NB4 (cell line): ENCODE measurements around the gene THRAP3.

ENCODE experiments used
- DNase-seq: peaks from one replicate; pipeline ENCODE4 v3.0.0; 2010; ENCODE audit warnings: low read depth
- H3K4me3 ChIP-seq: one replicate; pipeline ENCODE4 v1.5.1; 2011; ENCODE audit warnings: mild to moderate bottlenecking, low read depth, low read length, moderate library complexity
- MYC ChIP-seq: IDR thresholded peaks from 2 replicates; pipeline ENCODE4 v1.6.1; 2011; ENCODE audit warnings: low read depth, low read length
- POLR2A ChIP-seq: IDR thresholded peaks from 2 replicates; pipeline ENCODE4 v1.6.1; 2011; ENCODE audit warnings: mild to moderate bottlenecking; ENCODE audit not compliant: insufficient read length; ENCODE audit errors: extremely low read depth
- TF ChIP-seq, protein P1 (sequence below): IDR thresholded peaks from 2 replicates; pipeline ENCODE4 v1.6.1; 2011; ENCODE audit warnings: low read depth, low read length
- TF ChIP-seq, protein P2 (sequence below): IDR thresholded peaks from one replicate; pipeline ENCODE4 v1.5.1; 2012; ENCODE audit warnings: low read depth, low read length

The THRAP3 gene

DNA sequence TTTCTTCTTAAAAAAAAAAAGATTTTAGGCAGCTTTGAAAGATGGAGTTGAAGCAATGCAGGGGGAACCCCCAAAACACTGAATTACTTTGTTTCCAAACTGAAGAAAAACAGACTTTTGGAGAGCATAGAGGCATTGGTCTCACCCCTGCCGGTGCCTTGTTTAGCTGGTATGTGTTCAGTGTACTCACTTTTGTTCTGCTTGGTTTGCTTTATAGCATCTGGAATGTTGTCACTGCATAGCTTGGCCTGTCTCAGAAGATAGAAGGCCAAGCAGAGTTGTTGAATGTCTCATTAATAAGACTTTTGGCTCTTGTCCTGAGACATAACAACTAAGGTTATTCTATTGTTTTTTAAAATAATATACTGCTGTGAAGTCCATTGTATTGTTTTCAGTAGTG lies 6.9 kb downstream of the THRAP3 start:
- DNase-seq, result no peak
- TF ChIP-seq POLR2A (no peak), MYC (no peak)
- TF ChIP-seq, protein P1, sequence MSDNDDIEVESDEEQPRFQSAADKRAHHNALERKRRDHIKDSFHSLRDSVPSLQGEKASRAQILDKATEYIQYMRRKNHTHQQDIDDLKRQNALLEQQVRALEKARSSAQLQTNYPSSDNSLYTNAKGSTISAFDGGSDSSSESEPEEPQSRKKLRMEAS, result no peak
- TF ChIP-seq, protein P2, sequence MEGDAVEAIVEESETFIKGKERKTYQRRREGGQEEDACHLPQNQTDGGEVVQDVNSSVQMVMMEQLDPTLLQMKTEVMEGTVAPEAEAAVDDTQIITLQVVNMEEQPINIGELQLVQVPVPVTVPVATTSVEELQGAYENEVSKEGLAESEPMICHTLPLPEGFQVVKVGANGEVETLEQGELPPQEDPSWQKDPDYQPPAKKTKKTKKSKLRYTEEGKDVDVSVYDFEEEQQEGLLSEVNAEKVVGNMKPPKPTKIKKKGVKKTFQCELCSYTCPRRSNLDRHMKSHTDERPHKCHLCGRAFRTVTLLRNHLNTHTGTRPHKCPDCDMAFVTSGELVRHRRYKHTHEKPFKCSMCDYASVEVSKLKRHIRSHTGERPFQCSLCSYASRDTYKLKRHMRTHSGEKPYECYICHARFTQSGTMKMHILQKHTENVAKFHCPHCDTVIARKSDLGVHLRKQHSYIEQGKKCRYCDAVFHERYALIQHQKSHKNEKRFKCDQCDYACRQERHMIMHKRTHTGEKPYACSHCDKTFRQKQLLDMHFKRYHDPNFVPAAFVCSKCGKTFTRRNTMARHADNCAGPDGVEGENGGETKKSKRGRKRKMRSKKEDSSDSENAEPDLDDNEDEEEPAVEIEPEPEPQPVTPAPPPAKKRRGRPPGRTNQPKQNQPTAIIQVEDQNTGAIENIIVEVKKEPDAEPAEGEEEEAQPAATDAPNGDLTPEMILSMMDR, result no peak
- H3K4me3 ChIP-seq, result no peak overlapping the region

DNA sequence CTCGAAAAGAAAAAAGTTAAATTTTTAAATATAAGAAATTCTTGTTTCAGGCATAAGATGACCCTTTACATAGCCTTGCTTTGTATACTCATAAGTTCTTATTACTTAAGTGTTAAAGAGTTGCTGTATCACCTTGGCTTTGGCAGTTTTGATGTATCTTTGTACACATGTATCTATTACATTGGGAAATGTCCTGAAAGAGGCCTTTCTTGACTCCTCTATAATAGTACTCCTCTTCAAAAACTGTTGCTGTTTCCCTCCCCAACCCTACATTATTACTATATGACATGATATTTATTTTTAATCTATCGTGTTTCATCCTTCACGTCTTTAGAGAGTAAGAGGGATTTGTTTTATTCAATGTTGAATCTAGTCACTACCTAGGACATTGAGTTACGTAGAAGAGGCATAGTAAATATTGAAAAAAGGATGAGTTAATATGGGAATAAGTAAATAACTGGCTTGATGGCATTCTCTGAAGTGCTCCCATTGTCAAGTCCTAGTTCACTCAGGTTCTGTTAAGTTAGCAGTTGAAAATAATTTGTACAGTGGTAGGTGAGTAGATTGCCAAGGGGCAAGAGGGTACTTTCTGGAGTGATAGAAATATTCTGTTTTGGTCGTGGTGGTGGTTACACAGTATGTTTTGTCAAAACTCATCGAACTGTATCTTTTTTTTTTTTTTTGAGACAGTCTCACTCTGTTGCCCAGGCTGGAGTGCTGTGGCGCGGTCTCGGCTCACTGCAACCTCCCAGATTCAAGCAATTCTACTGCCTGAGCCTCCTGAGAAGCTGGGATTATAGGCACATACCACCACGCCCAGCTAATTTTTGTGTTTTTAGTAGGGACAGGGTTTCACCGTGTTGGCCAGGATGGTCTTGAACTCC lies 8.2 kb downstream of the THRAP3 start:
- H3K4me3 ChIP-seq, result no peak overlapping the region
- TF ChIP-seq POLR2A (no peak), MYC (no peak)
- TF ChIP-seq, protein P2, result no peak
- TF ChIP-seq, protein P1, result no peak
- DNase-seq, result no peak

DNA sequence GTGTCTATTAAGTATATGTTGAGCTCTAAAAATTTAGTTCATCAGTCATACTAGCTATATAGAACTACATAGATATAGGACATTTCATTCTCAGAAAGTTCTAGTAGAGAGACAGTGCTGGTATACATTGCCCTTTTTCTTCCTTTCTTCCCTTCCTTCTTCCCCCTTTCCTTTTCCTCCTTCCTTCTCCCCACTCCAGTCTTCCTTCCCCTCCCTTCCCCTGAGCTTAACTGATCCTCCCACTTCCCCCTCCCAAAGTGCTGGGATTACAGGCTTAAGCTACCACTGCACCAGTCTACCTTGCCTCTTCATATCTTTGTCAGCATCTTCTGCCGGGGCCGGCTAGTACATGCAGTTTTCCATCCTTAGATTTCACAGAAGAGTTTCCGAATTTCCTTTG lies 12.1 kb downstream of the THRAP3 start:
- TF ChIP-seq POLR2A, result no peak
- TF ChIP-seq, protein P2, result no peak
- TF ChIP-seq MYC, result no peak
- TF ChIP-seq, protein P1, result no peak
- no peak overlapping the region for H3K4me3 ChIP-seq
- no peak for DNase-seq

DNA sequence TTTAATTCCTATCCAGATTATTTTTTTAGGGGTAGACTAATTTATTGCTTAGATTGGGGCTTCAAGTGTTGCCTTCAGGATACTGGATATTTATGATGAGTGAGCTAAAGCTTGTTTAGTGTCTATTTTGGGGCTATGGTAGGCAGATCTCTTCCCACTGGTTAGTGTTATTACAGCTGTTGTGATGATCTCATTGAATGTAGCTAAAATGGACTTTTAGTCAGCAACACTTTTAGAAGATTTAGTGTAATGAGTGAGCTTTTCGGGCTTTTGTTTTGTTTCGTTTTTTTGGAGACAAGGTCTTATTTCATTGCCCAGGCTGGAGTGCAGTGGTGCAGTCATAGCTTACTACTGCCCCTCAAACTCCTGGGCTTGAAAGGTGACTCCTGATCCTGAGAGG lies 14.2 kb downstream of the THRAP3 start:
- no peak for DNase-seq
- TF ChIP-seq MYC, result no peak
- no peak for TF ChIP-seq POLR2A
- TF ChIP-seq, protein P2, result no peak
- TF ChIP-seq, protein P1, result no peak

DNA sequence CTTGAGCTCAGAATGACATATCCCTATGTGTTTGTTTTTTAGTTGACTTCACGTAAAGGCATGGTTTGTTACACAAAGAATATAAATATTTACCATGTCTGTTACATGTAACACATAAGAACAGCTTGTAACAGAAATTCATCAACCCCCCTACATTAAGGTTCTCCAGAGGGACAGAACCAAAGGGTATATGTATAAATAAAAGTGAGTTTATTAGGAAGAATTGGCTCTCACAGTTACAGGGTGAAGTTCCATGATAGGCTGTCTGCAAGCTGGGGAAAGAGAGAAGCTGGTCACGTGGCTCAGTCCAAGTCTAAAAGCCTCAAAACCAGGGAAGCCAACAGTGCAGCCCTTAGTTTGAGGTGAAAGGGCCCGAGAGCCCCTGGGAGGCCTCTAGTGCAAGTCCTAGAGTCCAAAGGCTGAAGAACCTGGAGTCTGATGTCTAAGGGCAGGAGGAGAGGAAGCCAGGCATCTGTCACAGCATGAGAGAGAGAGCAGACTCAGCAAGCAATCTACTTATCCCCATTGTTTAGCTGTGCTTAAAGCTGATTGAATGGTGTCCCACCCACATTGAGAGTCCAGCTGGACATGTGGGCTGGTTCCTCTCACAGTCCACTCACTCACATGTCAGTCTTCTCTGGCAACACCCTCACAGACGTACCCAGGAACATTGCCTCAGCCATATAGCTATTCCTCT lies 15.8 kb downstream of the THRAP3 start:
- TF ChIP-seq, protein P2, result no peak
- TF ChIP-seq, protein P1, result no peak
- no peak for TF ChIP-seq POLR2A
- TF ChIP-seq MYC, result no peak
- no peak for DNase-seq

More for the DNA sequence above, 14.2 kb downstream of the THRAP3 start:
- H3K4me3 ChIP-seq, result no peak overlapping the region

More for the DNA sequence above, 15.8 kb downstream of the THRAP3 start:
- H3K4me3 ChIP-seq, result no peak overlapping the region
